GM21717 (cell line): Measurements from ENCODE around the gene OSBPL6.

Experiments used
- ATAC-seq: cut with Tn5 transposase; IDR thresholded peaks from one replicate; pipeline ENCODE4 v1.9.1; 2021; ENCODE audit warnings: mild to moderate bottlenecking, moderate library complexity; ENCODE audit not compliant: unreplicated experiment

OSBPL6 gene

DNA sequence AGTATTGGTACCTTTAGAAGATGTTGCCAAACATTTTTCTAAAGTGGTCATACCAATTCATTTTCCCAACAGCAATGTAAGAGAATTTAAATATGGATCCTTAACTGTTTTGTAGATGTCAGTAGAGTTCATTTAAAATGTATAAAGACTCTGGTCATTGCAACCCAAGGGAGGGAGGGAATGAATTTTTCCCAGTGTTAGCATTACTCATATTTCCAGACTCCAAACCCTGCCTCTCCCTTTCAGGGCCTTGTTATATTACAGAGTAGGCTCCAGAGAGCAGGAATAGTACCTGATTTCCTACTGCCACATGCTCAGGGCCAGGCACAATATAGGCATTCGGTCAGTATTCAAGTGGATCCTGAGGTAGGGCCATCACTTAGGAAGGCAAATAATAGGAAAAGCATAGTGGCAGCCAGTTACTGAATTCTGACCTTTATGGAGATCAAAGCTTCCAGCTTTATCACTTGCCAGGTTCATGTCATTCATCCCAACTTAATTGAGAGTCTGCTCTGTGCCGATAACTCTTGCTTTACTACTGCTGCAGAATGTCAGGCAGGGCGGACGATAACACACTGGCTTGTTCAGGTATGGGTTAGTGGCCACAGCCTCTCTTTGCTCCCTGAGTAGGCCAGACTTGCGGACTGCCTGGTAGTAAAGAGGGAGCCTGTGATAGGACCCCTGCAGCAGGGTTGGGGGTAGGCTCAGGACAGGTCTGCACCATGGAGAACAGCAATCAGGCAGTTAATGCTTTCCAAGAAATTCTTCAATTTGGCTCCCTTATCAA, 75.3 kb downstream of the OSBPL6 start:
- no peak for ATAC-seq

DNA sequence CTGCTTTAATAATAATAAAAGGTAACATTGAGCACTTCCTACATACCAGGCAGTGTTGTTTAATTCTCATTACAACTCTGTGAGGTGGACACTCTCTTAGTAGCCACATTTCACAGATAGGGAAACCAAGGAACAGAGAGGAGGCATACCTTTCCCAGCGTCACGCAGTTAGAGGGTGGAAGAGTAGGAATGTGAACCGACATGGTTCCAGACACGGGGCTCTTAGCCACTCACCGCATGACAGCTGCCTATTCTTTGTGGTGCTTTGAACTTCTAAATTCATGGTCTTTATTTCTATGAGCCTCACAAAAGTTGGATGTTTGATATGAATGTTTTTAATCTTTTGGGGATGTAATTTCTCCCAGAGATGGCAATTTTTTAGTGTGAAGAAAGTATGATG, 76.0 kb downstream of the OSBPL6 start:
- no peak for ATAC-seq

DNA sequence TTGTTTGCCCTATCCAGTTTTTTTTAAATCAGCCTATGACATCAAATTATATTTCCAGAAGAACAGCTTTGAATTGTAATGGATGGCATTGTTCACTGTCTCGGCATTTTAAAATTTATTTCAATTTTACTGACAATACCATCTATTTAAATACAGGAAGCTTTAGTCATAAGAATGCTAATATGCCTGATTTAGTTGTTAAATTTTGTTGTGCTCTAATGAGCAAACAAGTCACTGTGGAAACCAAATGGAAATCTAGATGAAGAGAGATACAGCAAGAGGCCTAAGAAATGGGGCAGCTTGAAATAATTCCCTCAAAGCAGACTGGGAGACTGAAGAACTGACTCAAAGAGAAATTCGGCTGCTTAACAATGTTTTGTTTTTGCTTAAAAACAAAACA, 76.8 kb downstream of the OSBPL6 start:
- no peak for ATAC-seq

DNA sequence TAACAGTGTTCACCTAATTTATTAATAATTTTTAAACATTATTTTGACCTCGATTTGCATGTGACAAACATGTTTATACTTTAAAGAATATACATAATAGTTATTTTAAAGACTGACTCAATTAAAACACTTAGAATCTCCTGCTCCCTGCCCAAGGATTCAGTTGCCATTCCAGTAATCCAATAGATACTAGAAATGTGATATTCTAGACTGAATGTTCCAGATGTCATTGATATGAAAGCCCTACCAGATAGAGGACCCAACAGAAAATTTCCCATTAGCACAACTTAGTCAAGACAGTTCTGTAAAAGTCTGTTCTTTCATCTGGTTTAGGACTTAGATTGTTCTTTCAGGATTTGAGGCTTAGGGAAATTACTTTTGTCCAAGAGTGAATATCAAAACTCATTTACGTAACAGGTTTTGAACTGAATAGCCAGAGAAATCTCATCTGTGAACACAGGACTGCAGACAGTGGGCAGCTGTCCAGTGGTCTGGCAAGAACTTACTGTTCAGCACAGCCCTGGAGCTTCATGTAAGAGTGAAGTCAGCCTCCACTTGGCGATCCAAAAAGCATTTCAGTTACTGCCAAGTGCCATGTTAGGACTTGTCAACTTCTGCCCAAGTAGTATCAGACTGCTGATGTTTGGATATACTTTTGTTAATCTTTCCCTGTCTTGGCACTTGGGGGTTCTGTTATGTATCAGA, 77.5 kb downstream of the OSBPL6 start:
- ATAC-seq, result no peak

DNA sequence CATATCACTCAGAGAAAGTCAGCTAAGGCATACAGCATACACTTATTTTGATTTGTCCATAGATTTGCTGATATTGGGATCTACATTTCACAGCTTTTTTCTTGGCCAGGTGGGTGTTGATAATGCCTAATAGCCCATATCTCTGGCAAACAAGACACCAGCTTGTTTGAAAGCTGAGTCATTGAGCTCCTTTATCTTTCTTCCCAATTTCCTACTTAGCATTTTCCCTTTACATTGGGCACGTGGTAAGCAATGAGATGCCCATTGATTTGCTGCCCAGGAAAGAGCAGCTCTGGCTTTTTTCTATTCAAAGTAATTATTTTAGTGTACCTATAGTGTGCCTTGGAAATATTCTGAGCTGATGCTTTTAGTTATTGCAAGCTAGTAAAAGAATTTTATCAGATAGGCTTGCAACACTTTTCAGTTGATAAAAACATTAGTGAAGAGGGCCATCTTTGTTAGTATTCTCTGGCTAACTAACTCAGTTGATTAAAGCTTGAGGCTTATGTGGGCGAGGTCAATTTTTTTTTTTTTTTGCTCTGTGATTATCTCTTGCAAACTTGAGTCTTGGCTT, 79.6 kb downstream of the OSBPL6 start:
- no peak for ATAC-seq

DNA sequence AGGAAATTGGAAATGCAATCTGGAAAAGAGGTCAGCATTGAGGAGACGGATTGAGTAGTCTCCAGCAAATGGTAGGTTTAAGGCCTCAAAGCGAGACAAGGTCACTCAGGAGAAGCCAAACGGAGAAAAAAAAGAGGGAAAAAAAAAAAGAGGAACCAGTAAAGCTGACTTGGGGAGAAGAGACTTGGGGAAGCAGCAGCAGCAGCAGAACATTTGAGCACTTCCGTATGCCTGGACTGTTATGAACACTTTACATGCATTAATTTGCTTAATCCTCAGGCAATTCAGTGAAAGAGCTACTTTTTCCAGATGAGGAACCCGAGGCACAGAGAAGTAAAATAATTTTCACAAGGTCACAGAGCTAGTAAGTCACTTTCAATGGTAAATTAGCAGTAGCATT, 81.3 kb downstream of the OSBPL6 start:
- ATAC-seq, result no peak

DNA sequence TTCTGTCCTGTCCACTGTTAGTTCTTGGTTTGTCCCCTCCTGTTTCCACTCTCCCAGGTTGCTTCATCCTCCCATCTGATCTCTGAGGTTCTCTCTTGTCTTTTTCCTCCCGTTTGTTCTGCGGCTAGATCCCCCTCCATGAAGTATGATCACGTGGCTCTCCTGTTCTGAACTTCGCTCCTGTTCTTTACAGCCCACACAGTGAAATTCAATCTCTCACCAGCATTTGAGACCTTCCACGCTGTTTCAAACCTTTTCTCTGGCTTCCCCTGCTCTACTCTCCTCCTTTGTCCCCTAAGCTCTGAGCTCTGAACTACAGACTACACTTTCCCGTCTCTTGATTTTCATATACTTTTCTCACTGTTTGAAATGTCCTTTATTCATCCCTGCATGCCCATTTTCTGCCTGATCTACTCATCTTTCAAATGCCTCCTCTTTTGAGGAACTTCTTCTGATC, 83.5 kb downstream of the OSBPL6 start:
- ATAC-seq, result no peak

DNA sequence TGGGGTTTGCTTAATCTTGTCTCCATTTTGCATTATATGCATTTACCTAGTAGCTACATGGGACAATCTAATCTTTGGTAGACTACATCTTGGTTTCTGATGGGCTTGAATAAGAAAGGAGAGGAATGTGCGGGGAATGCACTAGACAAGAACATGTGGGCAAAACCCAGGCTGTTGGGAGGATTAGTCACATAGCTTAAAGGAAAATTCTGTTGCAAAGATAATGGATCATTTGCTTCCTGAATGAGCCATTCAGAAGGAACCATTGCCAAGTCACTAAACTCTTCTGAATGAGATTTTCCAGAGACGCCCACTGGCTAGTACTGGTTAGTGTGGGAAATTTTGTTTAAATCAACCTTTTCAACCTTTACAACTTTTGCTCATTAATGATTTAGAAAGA, 84.8 kb downstream of the OSBPL6 start:
- ATAC-seq, result no peak

DNA sequence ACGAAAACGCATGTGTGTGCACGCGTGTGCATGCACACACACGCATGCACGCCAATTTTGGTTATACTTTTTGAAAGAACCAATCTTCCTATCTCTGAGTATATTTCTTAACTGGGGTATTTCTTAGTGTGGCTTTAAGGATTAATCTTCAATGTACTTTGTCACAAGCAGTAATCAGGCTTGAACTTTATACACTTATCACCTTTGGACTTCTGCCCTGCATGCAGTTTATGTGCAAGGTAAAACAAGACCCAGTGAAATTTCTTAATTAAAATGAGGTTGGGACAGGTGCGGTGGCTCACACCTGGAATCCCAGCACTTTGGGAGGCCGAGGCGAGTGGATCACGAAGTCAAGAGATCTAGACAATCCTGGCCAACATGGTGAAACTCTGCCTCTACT, 85.3 kb downstream of the OSBPL6 start:
- ATAC-seq, result no peak

DNA sequence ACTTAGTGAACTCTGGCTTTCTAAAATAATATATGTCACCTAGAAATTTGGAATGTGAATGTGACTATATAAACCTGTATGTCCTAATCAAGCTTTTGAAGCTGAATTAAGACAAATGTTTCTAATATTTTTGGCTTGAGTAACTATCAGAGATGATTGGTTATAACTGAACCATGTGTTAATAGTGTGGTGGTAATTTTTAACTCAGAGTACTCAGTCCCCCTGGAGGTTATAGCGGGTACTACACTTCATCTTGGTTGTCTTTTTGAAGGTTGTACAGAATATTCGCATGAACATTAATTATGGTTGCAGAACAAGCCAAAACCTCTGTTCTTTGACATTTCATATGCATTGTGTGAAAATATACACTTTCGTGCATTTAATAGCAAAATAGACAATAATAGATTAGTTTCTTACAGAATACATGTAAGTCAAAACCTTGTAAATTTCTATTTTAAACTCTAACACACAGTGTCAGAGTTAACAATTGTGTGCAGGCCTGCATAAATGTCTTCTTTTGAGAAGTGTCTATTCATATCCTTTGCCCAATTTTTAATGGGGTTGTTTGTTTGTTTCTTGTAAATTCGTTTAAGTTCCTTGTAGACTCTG, 86.0 kb downstream of the OSBPL6 start:
- peak; percentile 76 for ATAC-seq

DNA sequence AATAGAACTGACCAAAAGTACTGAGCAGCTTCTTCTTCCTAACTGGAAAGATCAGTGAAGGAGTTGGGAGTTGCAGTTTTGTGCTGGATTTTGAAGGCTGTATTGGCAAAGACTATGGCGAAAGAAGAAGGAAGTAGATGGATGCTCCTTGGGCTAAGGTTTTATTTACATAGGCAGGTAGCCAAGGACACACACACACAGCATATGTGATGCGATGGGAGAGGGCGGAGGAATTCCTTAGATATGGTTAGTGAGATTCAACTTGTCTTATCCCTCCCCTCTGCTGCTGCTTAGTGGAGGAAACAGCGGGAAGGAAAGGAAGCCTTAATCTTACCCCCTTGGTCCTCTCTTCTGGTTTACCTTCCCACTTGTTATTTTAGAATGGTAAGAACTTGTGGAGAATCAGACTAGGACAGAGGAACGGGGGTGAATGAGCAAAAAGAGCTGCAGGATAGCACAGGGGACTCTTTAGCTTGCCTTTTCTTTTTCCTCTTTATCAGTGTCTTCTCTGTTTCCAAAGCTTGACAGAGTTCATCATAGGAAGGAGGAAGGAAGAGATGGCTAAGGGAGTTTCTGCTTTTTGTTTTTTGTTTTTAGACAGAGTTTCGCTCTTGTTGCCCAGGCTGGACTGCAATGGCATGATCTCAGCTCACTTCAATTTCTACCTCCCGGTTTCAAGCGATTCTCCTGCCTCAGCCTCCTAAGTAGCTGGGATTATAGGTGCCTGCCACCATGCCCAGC, 87.9 kb downstream of the OSBPL6 start:
- no peak for ATAC-seq

DNA sequence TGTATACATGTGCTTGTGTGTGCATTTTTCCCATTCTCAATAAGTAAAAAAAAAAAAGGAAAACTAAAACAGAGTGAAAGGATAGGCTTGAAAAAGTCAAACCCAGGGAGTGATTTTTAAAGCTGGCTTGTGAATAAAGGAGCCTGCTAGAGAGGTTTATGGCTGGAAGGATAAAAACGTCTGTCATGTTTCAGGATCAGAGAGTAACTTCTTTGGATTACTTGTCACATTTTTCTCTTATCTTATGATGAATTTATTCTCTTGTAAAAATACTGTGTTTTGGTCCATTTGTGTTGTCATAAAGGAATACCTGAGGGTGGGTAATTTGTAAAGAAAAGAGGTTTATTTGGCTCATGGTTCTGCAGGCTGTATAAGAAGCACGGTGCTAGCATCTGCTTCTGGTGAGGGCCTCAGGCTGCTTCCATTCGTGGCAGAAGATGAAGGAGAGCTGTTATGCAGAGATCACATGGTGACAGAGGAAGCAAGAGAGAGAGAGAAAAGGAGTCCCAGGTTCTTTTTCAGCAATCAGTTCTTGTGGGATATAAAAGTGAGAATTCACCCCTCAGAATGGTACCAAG, 89.1 kb downstream of the OSBPL6 start:
- no peak for ATAC-seq

DNA sequence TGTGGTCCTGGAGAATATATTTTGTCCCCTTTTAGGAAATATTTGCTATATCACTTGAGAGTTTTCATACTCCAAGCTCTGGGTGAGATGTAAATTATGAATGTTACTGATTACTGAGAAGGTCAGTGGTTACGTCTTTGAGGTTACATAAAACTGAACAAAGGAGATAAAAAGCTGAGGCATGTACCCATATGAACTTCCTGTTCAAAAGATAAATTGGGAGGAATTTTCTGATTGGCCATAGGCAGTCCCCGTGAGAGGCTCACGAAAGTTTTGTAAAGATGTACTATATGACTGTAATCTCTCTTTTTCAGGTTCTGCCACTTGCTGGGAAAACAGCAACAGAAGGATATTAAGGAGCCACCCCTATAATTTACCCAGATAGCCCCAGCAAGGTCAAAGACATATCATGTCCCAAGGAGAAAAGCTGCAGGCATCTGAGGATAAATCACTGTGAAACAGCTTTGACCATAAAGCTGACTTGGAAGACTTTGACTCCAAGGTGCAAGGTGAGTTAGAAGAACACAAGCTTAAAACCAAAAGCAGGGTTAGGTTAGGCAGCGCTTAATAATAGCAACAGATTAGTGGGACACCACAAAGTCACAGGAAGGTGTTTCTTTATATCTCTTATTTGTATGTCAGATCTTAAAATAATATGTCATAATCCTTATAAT, 90.4 kb downstream of the OSBPL6 start:
- ATAC-seq, result no peak

DNA sequence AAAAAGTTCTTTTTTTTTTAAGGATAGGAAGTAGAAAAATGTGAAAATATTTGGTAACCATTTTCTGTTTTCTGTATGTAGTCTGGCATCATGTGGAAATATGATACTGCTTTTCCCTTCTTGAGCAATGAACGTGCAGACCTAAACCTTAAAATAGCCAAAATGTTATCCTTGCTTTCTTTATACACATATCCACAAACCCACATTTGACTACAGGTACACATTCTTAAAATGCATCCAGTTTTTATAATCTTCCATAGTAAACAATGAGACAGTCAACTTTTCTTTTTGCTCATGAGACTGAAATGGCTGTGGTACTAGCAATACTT, 90.9 kb downstream of the OSBPL6 start:
- no peak for ATAC-seq

DNA sequence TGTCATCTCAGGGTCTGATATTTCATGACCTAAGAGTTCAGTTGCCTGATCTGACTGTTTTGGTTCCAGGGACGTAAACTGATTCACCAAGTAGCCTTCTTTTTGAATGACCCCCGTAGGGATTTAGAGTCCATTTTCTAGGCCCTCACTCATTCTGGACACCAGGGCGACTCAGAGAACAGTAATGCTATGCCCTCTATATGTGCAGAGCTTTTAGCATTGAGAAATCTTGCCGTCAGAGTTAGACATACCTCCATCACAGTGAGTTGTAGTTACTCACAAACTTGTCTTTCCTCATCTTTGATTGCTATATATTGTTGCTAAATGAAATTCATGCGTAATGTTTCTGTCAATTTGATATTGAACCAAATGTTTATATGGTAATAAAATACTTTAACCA, 92.3 kb downstream of the OSBPL6 start:
- no peak for ATAC-seq

DNA sequence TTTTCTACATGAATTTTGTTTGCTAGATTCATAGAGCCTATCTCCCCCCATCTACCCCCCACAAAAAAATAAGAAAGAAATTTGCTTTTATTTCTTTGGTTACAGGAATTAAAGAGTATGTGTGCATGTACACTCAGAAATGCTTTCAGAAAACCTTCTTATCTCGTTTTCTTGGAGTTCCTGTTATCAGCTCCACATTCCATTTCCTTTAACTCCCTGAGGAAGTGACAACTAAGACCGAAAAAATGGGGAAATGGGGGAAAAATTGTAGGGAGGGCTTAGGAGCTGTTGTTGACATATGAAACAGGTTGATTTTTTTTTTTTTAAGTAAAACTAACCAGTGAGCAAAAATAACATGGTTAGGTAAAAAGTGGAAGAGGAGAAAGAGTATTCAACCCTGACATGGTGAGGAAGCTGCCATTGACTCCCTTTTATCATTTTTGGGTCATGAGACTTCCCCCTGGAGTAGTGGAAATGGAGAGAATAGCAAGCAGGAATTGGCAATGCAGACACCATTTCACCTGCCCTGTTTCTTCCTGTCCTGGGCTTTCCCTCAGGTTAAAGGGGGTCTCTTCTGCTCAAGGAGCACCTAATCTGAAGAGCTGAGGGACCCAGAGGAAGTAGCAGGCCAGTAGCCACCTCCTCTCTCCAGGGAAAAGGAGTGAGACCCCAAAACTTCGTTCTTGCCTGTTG, 93.5 kb downstream of the OSBPL6 start:
- no peak for ATAC-seq

DNA sequence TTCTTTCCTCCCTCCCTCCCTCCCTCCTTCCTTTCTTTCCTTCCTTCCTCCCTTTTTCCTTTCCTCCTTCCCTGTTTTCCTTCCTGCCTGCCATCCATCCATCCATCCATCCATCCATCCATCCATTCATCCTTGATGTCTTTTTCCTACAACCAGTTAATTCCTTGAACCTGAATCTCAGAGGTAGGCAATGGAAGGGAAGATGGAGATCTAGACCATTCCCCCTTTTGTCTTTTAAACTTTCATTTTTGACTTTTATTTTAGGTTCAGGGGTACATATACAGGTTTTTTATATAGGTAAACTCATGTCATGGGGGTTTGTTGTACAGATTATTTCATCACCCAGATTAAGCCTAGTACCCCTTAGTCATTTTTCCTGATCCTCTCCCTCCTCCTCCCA, 97.4 kb downstream of the OSBPL6 start:
- no peak for ATAC-seq

DNA sequence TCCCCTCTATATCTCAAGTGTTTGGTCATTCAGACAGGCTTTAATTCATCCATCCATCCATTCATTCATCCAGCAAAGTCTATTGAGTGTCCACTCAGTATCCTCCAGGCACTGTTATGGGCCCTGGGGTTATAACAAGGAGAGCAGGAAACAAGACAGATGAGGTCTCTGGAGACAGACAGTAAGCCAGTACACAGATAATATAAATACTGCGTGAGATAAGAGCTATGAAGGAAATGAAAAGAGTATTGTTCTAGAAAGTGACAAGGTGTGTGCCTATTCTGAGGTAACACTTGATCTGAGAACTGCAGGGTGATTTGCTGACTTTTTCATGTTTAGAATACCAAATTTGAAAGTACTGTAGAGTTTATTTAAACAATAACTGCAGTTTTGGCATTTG, 98.3 kb downstream of the OSBPL6 start:
- no peak for ATAC-seq

DNA sequence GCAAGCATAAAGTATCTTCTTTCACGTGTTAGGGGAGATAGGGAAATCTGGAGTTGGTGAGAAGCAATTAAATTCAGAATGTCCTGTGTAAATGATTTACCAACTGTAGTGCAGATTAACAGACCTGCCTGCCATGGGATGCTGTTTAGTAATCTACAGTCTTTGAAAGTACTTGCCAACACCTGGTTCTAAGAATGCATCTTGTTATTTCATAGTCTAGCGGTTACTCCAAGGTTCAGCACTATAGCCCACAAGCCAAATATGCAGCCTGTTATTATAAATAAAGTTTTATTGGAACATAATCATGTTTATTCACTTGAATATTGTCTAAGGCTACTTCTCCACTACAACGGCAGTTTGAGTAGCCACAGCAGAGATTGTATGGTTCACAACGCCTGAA, 100.8 kb downstream of the OSBPL6 start:
- ATAC-seq, result no peak

DNA sequence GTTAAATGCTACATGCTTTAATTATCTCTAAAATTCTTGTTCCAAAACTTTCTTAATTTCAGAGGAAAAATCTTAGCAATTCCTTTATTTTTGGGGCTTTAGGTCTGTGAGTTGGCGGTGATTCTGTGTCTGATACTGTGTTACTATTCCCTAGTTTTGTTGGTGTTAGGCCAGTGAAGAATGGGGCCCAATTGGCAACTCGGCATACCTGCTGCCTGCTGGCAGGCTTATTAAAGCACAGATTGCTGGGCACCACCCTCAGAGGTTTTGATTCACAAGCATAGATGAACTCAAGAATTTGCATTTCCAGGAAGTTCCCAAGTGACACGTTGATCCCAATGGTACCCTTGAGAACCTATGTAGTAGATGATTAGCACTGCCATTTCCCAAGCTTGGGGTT, 101.6 kb downstream of the OSBPL6 start:
- ATAC-seq, result no peak
